Uterus (tissue), 2 donors: ENCODE results near the gene NXT1.

Source experiments
- CTCF ChIP-seq, 4 experiments: fragments of 200-600 bp in 2 of 4; fragments of 450-650 bp in 2 of 4; sonication (generic) in 2 of 4; IDR thresholded peaks; one replicate each; pipeline ENCODE4 v1.5.1; 2016 to 2019; ENCODE audit warnings: antibody characterized with exemption in 4 of 4, mild to moderate bottlenecking in 2 of 4, moderate library complexity in 1 of 4
- POLR2A ChIP-seq, 2 donors: fragments of 450-650 bp; IDR thresholded peaks; one replicate each; pipeline ENCODE4 v1.6.1; 2016; ENCODE audit warnings: antibody characterized with exemption in 2 of 2, mild to moderate bottlenecking in 1 of 2, moderate library complexity in 1 of 2

DNA sequence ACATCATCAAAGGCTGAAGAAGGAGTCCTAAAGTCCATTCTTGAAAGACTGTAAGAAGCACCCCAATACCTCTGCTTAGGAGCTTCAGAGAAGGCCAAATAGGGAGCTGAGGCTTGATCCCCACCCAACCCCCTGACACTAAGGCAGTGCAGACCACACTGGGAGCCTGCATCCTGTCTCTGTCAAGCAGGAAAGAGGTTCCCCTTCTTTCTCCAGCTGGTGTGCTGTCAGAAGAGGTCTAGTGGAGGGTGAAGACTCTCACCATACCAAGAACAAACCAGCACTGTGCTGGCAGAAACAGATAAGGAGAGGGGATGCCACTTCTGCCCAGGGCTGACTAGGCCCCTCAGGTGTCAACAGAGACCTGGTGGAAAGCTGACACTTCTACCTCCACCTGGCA is 31.3 kb downstream of the NXT1 start:
- TF ChIP-seq CTCF (IDR thresholded peaks at IDR 0.05) (no peak), POLR2A (IDR thresholded peaks at IDR 0.05) (no peak)
